Urinary bladder (tissue), 4 donors: ENCODE data around the gene MYOD1. TPM values are rescaled to one million over a fixed set of nuclear protein-coding genes. Genes with fewer than 3 reads are reported as not detected.

Experiments used
- DNase-seq: peaks from one replicate; pipeline ENCODE4 v3.0.0-alpha.2; 2015; ENCODE audit errors: extremely low spot score
- H3K27ac ChIP-seq: one replicate; pipeline ENCODE4 v1.5.1; 2013; ENCODE audit warnings: low read depth, mild to moderate bottlenecking, moderate library complexity
- H3K36me3 ChIP-seq: one replicate; pipeline ENCODE4 v1.6.1; 2013; ENCODE audit warnings: mild to moderate bottlenecking, moderate library complexity; ENCODE audit not compliant: insufficient read depth
- H3K4me1 ChIP-seq: one replicate; pipeline ENCODE4 v1.6.1; 2013; ENCODE audit warnings: mild to moderate bottlenecking, moderate library complexity; ENCODE audit not compliant: insufficient read depth
- H3K4me3 ChIP-seq: one replicate; pipeline ENCODE4 v1.5.1; 2013; ENCODE audit warnings: low read depth, low read length
- WGBS: extraction: QIAGEN DNeasy Blood & Tissue Kit; methylation state at CpG from one replicate; pipeline ENCODE4 v1.1.7; 2013; 5-methylcytosine and 5-hydroxymethylcytosine counted together
- polyA plus RNA-seq: library from polyadenylated mRNA; stranded (reverse); fragments of 200-250 nt; gene quantifications from one replicate; pipeline ENCODE4 v1.2.3, GENCODE V29; 2013
- total RNA-seq: library from RNA; depleted of rRNA; stranded (reverse); fragments of >200 nt; gene quantifications from one replicate; pipeline ENCODE4 v1.2.3, GENCODE V29; 2014
- donor health status: healthy with polysubstance abuse.
- donor health status: healthy.

Gene MYOD1
- total and polyA plus RNA-seq, 2 donors, result 1.1 TPM; not detected in 1

GRCh38 chr11:17755891-17756290, 36.5 kb downstream of the MYOD1 start:
- WGBS, result 79% methylated on average over 3 of the region's 3 CpGs
- H3K4me1 ChIP-seq, result no peaks in the 10 kb centered on the region
- H3K36me3 ChIP-seq, result no peaks in the 10 kb centered on the region
- no peak overlapping the region for H3K4me3 ChIP-seq
- DNase-seq, result no peak
- H3K27ac ChIP-seq, result no peak overlapping the region

DNA sequence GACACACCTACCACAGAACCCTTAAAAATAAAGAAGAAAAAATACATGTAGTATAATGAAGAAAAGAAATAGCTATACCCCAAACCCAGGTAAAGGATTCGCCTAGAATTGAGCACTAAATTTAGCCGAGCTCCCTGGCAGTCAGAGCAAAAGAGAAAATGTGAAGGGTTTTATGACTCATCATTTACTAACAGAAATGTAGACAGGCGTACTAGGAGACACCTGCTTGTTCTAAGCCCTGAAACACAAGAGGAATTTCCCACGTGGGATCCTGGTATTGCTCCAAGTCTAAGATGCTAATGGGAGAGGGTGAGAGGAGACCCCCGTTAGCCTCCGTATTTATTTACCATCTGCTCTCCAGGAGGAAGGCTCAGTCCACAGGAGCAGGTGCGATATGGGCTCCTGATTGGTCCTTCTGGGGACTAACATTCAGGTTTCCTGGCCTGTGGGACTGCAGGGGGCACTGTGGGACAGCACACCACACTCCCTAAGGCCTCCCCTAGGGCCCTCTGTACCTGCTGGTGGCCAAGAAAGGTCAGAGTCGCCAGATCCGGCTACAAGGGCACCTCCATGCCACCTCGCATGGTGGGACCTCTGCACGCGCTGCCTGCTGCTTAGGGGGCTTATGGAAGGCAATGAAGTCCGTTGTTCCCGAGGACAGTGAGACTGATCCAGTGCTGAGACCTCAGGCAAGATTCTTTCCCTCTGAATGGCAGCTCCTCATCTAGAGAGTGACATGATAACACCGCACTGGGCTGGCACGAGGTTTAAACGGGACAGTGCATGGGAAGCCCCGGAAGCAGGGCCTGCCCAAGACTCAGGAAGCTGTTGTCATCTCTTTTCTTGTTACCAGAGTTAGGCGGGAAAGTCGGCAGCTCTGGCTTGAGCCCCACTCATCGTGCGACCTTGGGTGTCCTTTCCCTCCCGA, 41.0 kb downstream of the MYOD1 start:
- DNase-seq, result no peak
- 58% methylated on average over 23 of the region's 23 CpGs for WGBS

GRCh38 chr11:17762309-17762974, 43.1 kb downstream of the MYOD1 start:
- Histone ChIP-seq H3K36me3 (no peaks in the 10 kb centered on the region), H3K27ac (no peak overlapping the region), H3K4me3 (no peak overlapping the region), H3K4me1 (no peaks in the 10 kb centered on the region)
- no peak for DNase-seq
- 89% methylated on average over 17 of the region's 17 CpGs for WGBS

More for the DNA sequence above, 41.0 kb downstream of the MYOD1 start:
- Histone ChIP-seq H3K4me3 (no peak overlapping the region), H3K4me1 (no peaks in the 10 kb centered on the region), H3K27ac (no peak overlapping the region), H3K36me3 (no peaks in the 10 kb centered on the region)

- Histone ChIP-seq H3K4me1 (no peaks in the 10 kb centered on the region), H3K36me3 (no peaks in the 10 kb centered on the region), H3K27ac (no peak overlapping the region), H3K4me3 (no peak overlapping the region)
- 85% methylated on average over 7 of the region's 7 CpGs for WGBS
- DNase-seq, result no peak
Measured at GRCh38 chr11:17763244-17763643, 43.9 kb downstream of the MYOD1 start.

GRCh38 chr11:17763703-17764102, 44.3 kb downstream of the MYOD1 start:
- H3K4me1 ChIP-seq, result no peaks in the 10 kb centered on the region
- WGBS, result 60% methylated on average over 3 of the region's 3 CpGs
- no peak overlapping the region for H3K4me3 ChIP-seq
- H3K36me3 ChIP-seq, result no peaks in the 10 kb centered on the region
- DNase-seq, result no peak
- H3K27ac ChIP-seq, result no peak overlapping the region

DNA sequence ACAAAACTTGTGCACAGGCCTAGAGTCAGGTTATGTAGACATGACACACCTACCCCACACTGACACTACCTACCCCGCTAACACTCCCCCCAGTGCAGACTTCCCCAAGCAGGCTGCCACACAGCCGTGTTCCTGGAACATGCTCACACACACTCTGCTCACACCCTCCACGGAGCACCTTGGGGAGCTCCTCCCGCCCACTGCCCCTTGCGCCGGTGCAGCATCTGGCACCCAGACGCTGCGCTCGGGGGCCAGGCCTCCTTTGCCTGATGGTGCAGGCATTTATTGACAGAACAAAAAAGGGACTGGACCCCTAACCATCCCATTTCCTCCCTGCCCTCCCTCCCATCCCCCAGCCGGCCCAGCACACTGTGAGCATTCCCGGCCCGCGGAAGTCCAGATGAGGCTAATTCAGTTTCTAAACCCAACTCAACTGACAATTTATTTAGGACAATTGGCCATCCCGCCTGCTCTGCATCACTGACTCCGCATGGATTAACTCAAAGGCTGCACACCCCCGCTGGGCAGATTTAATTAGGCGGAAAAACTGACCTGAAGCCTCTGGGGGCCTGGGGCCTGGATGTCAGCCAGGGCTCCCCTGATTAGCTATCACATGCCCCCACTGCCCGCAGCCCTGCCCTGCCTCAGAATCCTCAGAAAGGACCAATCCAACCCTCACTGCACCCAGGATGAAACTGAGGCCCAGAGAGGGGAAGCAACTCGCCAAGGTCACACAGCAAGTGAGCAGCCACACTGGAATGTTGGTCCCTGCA, 45.3 kb downstream of the MYOD1 start:
- WGBS, result 52% methylated on average over 19 of the region's 19 CpGs
- Histone ChIP-seq H3K4me1 (no peaks in the 10 kb centered on the region), H3K4me3 (no peak overlapping the region), H3K27ac (no peak overlapping the region), H3K36me3 (no peaks in the 10 kb centered on the region)
- DNase-seq, result no peak

GRCh38 chr11:17765356-17766072, 46.1 kb downstream of the MYOD1 start:
- Histone ChIP-seq H3K27ac (no peak overlapping the region), H3K4me3 (no peak overlapping the region), H3K4me1 (no peaks in the 10 kb centered on the region), H3K36me3 (no peaks in the 10 kb centered on the region)
- 78% methylated on average over 13 of the region's 13 CpGs for WGBS
- DNase-seq, result no peak

DNA sequence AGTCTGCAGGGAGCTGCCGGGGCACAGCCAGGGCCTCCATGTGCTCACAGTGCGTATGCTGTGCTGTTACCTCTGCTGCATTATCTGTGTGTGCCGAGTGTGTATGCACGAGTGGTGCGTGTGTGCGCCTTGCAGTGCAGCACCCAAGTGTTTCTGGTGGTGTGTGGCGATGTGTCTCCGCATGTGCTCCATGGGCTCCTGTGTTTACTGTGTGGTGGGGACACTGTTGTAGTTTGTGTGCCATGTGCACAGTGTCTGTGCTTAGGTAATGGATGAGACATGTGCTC, 46.6 kb downstream of the MYOD1 start:
- no peak for DNase-seq
- no peaks in the 10 kb centered on the region for H3K4me1 ChIP-seq
- no peak overlapping the region for H3K4me3 ChIP-seq
- WGBS, result 88% methylated on average over 8 of the region's 8 CpGs
- H3K27ac ChIP-seq, result no peak overlapping the region
- no peaks in the 10 kb centered on the region for H3K36me3 ChIP-seq

GRCh38 chr11:17766590-17766989, 47.2 kb downstream of the MYOD1 start:
- Histone ChIP-seq H3K27ac (no peak overlapping the region), H3K36me3 (no peaks in the 10 kb centered on the region), H3K4me1 (no peaks in the 10 kb centered on the region), H3K4me3 (no peak overlapping the region)
- no peak for DNase-seq
- WGBS, result 91% methylated on average over 5 of the region's 5 CpGs

DNA sequence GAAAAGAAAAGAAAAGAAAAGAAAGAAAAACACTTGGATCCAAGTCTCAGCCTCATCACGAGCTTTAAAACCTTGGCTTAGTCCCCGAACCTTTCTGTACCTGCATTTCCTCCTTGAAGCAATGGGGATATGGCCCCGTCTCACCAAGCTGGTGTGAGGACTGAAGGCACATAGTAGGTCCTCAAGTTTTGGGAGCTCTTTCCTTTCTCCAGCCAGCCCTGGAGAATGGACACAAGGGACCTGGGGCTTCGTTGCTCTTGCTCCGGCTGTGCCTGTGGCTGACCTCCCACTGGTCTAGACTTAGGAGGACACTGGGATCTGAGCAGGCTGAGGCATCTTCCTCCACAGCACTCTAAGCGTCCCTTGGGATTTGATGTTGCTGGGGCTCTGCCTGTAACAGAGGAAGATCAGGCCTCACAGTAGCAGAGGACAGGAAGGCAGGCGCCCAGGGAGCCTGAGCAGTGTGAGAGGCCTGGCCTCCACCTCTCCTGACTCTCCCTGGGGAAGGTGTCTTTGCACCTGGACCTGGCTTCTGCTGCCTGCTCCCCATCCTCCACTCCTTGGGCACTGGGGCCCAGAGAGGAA, 48.0 kb downstream of the MYOD1 start:
- H3K4me3 ChIP-seq, result no peak overlapping the region
- H3K27ac ChIP-seq, result no peak overlapping the region
- no peaks in the 10 kb centered on the region for H3K36me3 ChIP-seq
- no peaks in the 10 kb centered on the region for H3K4me1 ChIP-seq
- WGBS, result 83% methylated on average over 7 of the region's 7 CpGs
- no peak for DNase-seq

- H3K27ac ChIP-seq, result no peak overlapping the region
- DNase-seq, result no peak
- no peaks in the 10 kb centered on the region for H3K36me3 ChIP-seq
- H3K4me3 ChIP-seq, result no peak overlapping the region
- H3K4me1 ChIP-seq, result no peaks in the 10 kb centered on the region
- WGBS, result 88% methylated on average over 2 of the region's 2 CpGs
Measured at GRCh38 chr11:17767914-17768313, 48.5 kb downstream of the MYOD1 start.

- H3K27ac ChIP-seq, result no peak overlapping the region
- no peaks in the 10 kb centered on the region for H3K36me3 ChIP-seq
- 91% methylated on average over 7 of the region's 7 CpGs for WGBS
- H3K4me1 ChIP-seq, result no peaks in the 10 kb centered on the region
- no peak overlapping the region for H3K4me3 ChIP-seq
- no peak for DNase-seq
Measured at GRCh38 chr11:17768547-17768946, 49.2 kb downstream of the MYOD1 start.

DNA sequence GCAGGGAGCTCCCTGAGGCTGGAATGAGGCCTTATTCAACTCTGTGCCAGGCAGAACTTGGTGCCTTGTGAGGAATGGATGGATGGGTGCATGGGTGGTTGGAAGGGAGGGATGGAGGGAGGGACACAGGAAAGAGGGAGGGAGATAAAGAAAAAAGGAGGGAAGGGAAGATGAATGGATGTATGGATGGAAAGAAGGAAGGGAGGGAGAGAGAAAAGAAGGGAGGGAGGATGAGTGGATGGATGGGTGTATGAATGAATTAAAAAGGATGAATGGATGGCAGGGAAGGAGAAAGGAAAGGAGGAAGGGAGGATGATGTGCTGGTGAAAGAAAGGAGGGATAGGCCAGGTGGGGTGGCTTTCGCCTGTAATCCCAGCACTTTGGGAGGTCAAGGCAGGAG, 49.8 kb downstream of the MYOD1 start:
- WGBS, result 98% methylated on average over 1 of the region's 1 CpG

More for the DNA sequence above, 49.8 kb downstream of the MYOD1 start:
- DNase-seq, result no peak
- H3K27ac ChIP-seq, result no peak overlapping the region
- no peaks in the 10 kb centered on the region for H3K4me1 ChIP-seq
- no peak overlapping the region for H3K4me3 ChIP-seq
- H3K36me3 ChIP-seq, result no peaks in the 10 kb centered on the region
